ENCODE results near the gene CD48.

The CD48 gene

DNA sequence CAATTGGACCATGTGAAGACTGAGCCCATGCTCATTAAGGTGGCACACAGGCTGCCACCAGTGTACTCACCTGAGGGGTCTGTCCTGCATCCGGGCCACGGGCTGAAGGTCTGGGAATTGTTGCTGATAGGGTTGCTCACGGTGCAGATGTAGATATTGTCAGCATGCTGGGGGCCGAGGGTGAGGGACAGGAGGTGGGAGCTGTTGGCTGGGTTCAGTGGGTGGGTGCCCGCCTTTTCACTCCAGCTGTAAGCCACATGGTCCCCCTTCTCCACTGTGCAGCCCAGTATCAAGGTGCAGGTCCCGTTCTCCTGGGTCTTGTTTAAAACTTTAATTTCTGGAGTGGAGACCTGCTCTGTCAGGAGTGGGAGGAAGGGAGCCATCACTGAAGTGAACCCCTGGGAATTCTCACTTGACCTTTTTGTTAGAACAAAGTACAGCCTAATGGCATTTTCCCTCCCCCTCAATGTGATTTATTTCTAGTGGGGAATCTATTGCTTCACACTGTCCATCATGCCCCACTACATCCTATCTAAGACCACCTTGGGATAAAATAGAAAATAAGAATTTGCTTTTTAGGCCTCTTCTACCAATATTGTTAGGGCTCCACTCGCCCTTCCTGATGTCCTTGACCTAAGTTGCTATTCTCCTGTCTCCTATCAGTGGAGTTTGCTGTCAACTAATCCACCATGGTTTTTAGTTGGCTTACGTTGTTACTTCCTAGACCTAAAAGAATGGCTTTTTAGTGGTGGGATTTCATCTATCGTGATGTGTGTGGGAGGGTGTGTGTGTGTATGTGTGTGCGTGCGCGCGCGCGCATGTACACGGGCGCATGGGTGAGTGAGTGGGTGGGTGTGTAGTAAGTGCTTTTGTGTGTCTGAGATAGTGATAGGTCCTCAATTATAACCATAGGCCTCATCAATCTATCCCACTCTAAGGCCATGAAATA is 76.8 kb downstream of the CD48 start:
- no peak for DNase-seq (ENCODE audit: low read depth in 3 of 3)

- DNase-seq (ENCODE audit: low read depth in 3 of 3), result no peak
Observed at GRCh38 chr1:160633330-160633903, 78.2 kb downstream of the CD48 start.

DNA sequence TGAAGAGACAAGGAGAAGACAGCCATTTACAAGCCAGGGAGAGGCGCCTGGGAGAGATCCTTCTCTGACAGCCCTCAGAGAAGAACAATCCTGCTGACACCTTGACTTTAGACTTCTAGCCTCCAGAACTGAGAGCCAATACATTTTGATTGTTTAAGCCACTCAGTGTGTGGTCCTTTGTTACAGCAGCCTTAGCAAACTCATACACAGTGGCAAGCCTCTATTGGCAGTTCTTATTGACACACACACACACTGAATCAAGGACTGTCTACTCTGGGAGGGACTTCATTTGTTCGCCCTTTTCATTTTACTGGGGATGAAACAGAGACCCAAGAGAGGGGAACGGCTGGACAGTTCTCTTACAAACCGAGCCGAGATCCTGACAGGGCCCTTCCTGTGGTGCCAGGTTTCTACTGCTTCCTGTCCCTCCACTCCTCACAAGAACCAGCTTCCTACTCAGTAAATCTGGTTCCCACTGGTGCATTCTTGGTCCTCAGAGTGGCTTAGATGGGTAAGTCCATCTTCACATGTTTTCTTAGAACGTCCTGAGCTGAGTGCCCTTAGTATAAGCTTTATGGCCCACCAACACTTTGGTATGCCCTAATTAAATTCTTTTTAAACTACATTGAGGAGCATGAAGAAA is 79.5 kb downstream of the CD48 start:
- no peak for DNase-seq (ENCODE audit: low read depth in 3 of 3)

GRCh38 chr1:160630523-160631451 is 80.8 kb downstream of the CD48 start:
- DNase-seq (ENCODE audit: low read depth in 3 of 3), result no peak

- no peak for DNase-seq (ENCODE audit: low read depth in 3 of 3)
Observed at GRCh38 chr1:160629286-160630210, 82.1 kb downstream of the CD48 start.

GRCh38 chr1:160628799-160629263 is 82.8 kb downstream of the CD48 start:
- no peak for DNase-seq (ENCODE audit: low read depth in 3 of 3)

All from stimulated activated CD4-positive, alpha-beta T cell treated with anti-CD3 and anti-CD28 coated beads, TNF-alpha, amount 100 ng/mL, for 48 hours (primary cell).